A204.1 (cell line): ENCODE measurements around the gene TRNP1.

ENCODE experiments used
- FAIRE-seq: peaks from 2 replicates; lab custom pipeline; 2012; peaks lifted over from hg19 to GRCh38; lab: Jason Lieb, UNC

Gene TRNP1

DNA sequence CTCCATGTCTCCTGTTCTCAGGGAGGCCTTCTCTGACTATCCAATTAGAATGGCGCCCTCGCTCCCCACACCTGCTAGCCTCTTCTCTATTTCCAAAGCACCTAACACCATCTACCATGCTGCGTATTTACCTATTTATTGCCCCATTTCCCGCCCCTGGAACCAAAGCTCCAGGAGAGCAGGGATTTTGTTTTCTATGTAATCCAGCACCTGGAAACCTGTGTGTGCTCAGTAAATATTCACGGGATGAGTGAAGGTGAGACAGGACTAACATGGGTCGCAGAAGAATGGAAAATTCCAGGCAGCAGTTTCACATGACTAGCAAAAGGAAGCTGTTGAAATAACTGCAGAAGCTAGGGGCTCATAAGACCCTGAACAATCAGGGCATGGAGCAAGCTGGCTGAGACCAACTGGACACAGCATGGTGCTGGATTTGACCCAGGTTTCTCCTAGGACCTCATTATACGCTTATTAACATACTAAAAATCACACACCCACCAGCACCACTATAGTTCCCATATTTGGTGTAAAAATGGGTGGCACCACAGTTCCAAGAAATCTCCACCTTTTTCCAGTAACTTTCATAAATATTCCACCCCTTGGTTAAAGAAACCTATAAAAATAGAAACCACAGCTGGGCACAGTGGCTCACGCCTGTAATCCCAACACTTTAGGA, 34.2 kb downstream of the TRNP1 start:
- FAIRE-seq = no peak

DNA sequence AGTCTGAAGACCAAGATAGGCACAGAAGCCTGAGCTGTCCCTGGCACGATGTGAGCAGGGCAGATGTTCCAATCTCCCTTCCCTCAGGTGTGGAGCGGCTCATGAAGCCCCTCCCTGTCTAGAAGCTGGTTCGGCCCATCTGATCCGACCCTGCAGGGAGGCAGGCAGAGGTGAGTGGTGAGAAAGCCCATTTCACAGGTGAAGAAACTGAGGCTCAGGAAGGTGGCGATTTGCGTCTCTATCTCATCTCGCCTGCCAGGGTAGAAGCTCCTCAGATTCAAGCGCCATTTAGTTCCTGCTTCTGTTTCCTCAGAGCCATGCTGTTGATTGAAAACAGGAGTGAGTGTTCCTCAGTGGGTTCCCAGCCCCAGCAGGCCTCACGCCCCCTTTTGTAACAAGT, 36.0 kb downstream of the TRNP1 start:
- no peak for FAIRE-seq

DNA sequence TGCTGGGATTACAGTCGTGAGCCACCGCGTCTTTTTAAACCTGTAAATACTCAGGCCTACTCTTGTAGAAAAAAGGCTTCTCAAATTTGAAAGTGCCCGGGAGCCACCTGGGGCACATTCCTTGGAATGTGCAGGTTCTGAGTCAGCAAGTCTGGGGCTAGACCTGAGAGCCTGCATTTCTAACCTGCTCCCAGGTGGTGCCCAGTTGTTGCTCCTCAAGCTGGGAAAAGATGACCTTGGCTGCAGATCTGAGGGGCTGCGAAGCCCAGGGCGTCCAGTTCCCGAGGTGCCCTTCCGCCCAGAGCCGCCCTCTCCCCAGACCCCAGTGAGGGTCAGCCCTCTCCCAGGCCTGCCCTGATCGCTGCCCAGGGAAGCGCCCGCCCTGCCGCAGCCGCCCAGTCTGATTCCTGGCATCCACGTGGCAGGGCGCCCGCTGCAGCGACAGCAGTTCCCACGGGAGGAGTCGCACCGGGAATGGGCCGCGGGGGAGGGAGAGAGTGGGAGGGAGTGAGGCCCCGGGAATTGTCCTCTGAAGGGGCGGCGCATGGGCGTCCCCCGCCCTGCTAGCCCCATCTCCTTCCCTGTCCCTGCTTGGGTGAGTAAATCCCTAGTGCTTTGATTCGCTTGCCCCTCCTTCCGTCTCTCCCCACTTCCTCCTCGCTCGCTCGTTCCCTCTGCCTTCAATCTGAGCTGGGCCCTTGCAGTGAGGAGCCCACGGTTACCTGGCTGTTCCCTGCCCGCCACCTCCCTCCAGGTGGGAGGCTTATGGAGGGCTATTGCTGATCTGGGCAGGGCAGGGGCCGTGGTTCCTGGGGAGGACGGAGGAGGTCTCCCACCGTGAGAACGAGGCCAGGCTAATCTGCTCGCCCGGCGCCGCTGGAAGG, 38.0 kb downstream of the TRNP1 start:
- no peak for FAIRE-seq

DNA sequence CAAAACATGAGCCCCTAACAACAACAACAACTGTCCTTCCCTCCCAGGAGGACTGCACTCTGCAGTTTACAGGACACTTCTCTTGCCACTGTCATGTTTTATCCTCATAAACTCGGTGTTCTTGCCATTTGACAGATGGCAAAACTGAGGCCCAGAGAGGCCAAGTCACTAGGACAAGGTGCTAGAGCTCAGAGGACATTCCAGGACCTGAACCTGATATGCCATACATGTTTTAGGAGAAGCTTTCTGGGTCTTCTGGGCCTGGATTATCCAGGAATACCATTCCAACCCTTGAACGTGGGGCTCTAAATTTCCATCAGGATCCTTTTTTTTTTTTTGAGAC, 38.6 kb downstream of the TRNP1 start:
- no peak for FAIRE-seq

DNA sequence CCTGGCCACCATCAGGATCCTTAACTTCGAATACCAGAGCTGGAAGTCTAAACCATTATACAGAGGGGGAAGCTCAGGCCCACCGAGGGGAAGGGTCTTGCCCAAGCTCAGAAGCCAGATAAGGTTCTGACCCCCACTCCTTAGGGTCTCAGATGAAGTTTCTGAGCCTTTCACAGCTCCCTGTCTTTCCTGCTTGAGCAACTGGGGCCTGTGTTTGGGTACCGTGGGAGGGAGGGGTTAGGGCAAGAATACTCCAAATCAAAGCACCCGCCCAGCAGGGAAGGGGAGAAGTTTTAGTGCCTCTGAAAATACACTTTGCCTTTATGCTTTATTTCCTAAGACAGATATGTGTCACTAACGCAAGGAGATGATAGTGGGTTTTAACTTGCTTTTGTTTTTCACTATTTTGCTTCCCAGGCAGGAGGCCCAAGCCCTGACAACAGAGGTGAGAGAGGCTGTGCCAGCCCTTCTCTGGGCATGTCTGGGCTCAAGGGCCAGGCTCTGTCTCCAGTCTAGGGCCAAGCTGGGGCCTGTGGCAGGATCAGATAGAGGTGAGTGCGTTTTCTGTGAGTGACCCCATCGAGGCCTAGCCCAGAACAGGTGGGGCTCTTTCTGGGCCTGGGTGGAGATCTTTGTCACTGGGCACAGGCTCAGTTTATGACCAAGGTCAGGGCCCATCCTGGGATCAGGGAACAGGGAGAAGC, 39.7 kb downstream of the TRNP1 start:
- no peak for FAIRE-seq

DNA sequence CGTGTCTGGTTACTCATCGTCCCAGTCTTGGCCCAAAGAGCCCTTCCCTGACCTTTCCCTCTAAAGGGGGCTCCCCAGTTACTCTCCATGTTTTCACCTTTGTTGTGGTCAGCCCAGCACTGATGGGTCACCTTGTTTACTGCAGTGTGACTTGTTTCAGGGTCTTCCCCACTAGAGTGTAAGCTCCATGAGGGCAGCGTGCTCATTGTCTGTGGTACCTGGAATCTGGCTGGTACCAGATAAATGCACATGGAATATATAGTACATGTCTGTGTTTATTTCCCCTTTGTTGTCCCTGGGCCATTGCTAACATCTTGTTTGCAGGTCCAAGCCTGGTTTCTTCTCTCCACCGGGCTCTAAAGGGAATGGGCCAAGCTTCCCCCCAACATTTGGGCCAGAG, 41.9 kb downstream of the TRNP1 start:
- FAIRE-seq = no peak

DNA sequence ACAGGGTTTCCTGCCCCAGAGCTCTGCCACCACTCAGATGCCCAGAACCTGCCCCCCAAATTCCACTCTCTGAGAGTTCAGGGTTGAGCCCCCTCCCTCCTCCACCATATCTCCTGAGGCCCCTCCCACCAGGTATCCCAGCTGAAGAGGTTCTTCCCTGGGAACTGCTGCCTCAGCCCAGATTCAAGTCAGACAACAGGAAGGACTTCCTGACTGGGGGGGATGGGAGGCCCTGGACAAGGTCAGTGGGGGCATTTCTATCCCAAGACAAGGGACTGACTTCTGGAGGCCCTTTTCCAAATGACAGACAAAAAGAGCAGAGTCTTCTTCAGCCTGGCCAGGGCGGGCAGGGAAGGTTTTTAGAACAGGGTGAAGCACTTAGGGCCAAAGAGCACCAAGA, 43.2 kb downstream of the TRNP1 start:
- no peak for FAIRE-seq

DNA sequence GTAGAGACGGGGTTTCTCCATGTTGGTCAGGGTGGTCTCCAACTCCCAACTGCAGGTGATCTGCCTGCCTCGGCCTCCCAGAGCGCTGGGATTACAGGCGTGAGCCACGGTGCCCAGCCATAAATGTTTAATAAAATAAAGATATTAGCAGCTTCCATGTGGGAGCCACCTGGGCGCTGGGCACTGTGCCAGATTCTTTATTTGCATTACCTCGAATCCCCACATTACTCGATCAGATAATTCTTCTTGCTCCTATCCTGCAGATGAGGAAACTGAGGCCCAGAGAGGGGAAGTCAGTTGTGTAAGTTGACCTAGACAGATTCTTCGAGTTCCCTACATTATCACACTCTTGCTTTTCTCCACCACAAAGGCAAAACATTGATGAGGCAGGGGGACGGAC, 44.0 kb downstream of the TRNP1 start:
- FAIRE-seq = no peak

DNA sequence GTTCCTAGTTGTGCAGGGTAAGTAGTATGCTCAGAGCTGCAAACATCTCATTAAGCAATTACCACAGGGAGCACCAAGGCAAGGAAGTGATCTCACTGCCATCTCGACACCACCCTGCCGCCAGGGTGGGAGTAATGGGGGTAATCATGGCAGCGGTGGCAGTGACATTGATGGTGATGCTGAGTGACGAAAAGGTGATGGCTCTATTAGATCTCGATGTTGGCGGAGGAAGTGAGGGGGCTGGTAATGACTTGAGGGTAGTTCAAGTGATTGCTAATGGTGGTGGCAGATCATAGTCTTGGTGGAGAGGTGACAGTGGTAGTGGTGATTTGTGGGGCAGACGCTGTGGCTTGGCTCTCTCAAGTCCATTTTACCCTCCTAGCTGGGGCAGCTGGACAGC, 44.5 kb downstream of the TRNP1 start:
- no peak for FAIRE-seq

DNA sequence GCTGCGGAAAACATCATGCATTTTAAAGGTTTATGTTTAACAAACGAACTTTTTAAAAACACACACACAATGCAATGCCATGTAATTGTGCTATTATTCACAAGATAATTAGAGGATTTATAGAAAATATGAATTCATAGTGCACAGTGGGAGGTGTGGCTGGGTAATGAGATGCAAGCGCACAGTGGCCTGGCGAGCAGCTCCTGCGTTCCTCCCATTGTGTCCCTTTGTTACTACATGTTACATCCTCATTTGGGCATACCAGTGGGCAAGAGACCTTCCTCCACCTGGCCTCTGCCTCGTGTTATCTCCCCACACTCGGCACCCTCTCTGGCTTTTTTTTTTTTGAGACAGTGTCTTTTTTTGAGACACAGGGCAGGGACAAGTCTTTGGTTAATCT, 49.2 kb downstream of the TRNP1 start:
- no peak for FAIRE-seq

DNA sequence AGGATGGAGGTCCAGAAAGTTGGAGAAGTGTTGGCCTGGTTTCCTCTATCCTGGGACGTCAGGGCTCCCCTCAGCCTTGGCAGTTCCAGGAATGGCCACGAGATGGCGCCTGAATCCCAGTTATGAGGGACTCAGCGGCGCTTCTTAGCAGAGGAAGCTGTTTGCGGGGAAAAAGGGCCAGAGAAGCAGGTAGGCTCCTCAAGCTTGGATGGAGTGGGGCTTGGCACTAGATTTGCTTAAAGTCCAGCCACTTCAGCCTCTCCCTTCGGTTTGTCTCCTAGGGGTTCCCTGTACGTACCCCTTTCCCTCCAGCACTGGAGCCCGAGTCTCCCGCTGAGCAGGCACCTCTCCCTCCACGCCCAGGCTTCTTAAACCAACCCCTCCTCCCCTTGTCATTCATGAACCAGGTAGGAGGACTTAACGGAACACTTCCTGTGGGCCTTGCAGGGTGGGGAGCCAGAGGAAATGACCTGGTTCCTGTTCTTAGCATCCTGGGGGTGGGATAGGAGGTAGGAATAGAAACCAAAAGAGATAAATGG, 51.2 kb downstream of the TRNP1 start:
- peak; percentile 72 for FAIRE-seq

DNA sequence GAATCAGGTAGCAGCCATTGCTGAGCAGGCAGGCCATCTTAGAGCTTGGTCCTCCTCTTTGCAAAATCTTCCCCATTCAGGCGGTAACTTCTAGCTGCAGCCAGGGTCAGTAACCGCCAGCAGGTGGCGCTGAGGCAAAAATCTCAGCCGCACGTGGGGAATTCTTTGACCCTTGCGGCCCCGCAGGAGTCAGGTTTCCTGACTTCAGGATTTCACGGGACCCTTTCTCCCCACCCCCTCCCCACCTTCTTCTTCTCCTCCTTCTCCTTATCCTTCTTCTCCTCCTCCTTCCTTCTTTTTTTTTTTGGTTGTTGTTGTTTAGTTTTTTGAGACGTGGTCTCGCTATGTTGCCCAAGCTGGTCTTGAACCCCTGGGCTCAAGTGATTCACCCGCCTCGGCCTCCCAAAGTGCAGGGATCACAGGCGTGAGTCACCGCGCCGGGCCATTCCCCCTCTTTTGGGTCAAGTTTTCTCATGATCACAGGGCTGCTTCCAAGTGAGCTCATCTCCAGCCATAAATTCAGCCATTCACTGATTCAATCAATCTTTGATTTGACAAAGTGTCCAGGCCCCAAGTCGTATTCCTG, 52.6 kb downstream of the TRNP1 start:
- FAIRE-seq = no peak

DNA sequence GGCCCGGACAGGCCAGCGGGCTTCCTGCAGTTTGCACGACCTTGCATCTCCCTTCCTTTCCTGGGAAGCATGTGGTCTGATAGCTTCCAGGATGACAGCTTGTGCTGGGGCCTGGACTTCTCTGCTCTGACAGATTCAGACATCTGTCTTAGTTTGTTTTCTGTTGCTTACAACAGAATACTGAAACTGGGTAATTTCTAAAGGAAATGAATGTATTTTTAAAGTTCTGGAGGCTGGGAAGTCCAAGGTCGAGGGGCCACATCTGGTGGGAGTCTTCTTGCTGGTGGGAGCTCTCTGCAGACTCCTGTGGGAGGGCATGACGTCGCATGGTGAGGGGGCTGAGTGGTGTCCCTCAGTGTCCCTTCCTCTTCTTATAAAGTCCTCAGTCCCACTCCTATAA, 54.4 kb downstream of the TRNP1 start:
- FAIRE-seq = no peak

DNA sequence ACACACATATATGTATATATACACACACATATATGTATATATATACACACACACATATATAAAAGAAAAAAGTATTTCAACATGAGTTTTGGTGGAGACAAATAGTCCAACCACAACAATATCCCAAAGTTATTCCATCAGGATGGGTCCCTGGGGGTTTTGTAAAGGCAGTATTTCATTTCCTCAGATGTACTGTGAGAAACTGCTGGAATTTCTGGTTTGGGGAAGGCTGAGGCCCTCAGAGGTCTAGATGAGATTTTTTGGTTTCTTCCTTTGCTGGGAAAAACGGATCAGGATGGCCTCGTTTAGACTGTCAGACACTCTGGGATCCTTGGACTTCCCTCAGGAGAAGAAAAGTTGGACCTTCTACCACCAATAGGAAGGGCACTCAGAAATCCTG, 55.6 kb downstream of the TRNP1 start:
- FAIRE-seq = no peak

DNA sequence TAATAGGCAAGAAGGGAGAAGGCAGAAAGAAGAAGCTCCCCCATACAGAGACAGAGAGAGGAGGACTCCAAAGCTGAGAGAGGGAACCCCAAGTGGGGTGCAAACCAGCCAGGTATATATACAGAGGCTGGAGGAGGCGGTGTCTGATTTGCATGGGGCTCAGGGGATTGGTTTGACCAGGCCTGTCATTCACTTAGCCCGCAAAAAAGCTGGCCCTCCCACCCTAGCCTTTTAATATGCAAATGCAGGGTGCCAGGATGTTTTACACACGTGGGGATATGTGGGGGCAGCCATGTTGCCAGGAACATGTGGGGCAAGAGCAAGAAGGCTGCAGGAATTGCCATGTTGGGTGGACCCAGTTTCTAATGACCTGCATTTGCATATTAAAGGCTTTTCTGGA, 56.1 kb downstream of the TRNP1 start:
- FAIRE-seq = no peak
